GM23248 (cell line): ENCODE data around the gene CD164L2.

ENCODE experiments used
- EZH2 ChIP-seq: fragments of 200-600 bp; sonication (generic); IDR thresholded peaks from 2 replicates; pipeline ENCODE4 v1.6.1; 2018; ENCODE audit warnings: antibody characterized with exemption, mild to moderate bottlenecking; ENCODE audit not compliant: insufficient read depth, poor library complexity, severe bottlenecking
- EZH2phosphoT487 ChIP-seq: fragments of 200-600 bp; sonication (generic); IDR thresholded peaks from 2 replicates; pipeline ENCODE4 v1.6.1; 2018; ENCODE audit warnings: antibody characterized with exemption, moderate library complexity, mild to moderate bottlenecking, low read depth; ENCODE audit not compliant: insufficient read depth

- TF ChIP-seq EZH2phosphoT487 (no peak), EZH2 (no peak)
These were observed 17.6 kb downstream of the CD164L2 start for GRCh38 chr1:27365372-27366112.
